Naive thymus-derived CD4-positive, alpha-beta T cell (primary cell): ENCODE measurements around the gene LILRA5. TPM values are rescaled to one million over a fixed set of nuclear protein-coding genes. Genes with fewer than 3 reads are reported as not detected.
A peak's percentile ranks its signal among the peaks of the same experiment; 100 is the strongest.

Experiments
- ATAC-seq: fragments of 150-1000 bp; cut with Tn5 transposase; 2 replicates; pipeline ENCODE4 v1.10.0; 2021; ENCODE audit warnings: mild to moderate bottlenecking, moderate library complexity
- CTCF ChIA-PET: fragments of 350-600 bp; sonication (Branson Sonifier 250); formaldehyde crosslinking; loops from one replicate; lab custom pipeline; 2021; ENCODE audit warnings: antibody characterized with exemption; lab: Charles Lee
- POLR2A ChIA-PET: fragments of 350-600 bp; sonication (Branson Sonifier 250); formaldehyde crosslinking; loops from one replicate; lab custom pipeline; 2021; ENCODE audit warnings: antibody characterized with exemption, inconsistent platforms; lab: Charles Lee
- DNase-seq, 9 donors: peaks; one replicate each; pipeline versions ENCODE4 v3.0.0 to v3.0.0-alpha.2; 2020 to 2022; ENCODE audit warnings: mixed read lengths in 1 of 9
- H3K27ac ChIP-seq: one replicate; pipeline ENCODE4 v1.7.0; 2013; ENCODE audit warnings: mild to moderate bottlenecking, low read depth, low read length, moderate library complexity
- H3K27me3 ChIP-seq, 2 donors: one replicate each; pipeline ENCODE4 v1.7.0; 2013; ENCODE audit warnings: low read length in 2 of 2, mild to moderate bottlenecking in 2 of 2, moderate library complexity in 2 of 2; ENCODE audit not compliant: control insufficient read depth in 2 of 2, insufficient read depth in 2 of 2
- H3K36me3 ChIP-seq, 3 experiments: 1 replicate in 2 of 3; 2 replicates in 1 of 3; pipeline ENCODE4 v1.7.0; 2013; ENCODE audit warnings: low read length in 3 of 3, mild to moderate bottlenecking in 3 of 3, moderate library complexity in 1 of 3; ENCODE audit not compliant: insufficient read depth in 3 of 3, control insufficient read depth in 2 of 3
- H3K4me1 ChIP-seq, 2 donors: one replicate each; pipeline ENCODE4 v1.7.0; 2013; ENCODE audit warnings: low read length in 2 of 2, mild to moderate bottlenecking in 2 of 2, moderate library complexity in 1 of 2; ENCODE audit not compliant: control insufficient read depth in 2 of 2, insufficient read depth in 2 of 2
- H3K4me3 ChIP-seq: 2 replicates; pipeline ENCODE4 v1.7.0; 2013; ENCODE audit warnings: mild to moderate bottlenecking, low read length
- H3K9me3 ChIP-seq, 3 experiments: 1 replicate in 2 of 3; 2 replicates in 1 of 3; pipeline ENCODE4 v1.7.0; 2013; ENCODE audit warnings: low read length in 3 of 3; ENCODE audit not compliant: control insufficient read depth in 2 of 3
- H3K27ac Mint-ChIP-seq, 9 donors: one replicate each; pipeline ENCODE4 v1.8.0; 2020 to 2022; ENCODE audit warnings: mixed read lengths in 9 of 9, mild to moderate bottlenecking in 8 of 9, moderate library complexity in 5 of 9, inconsistent platforms in 2 of 9
- H3K27me3 Mint-ChIP-seq, 5 donors: one replicate each; pipeline ENCODE4 v1.8.0; 2021 to 2022; ENCODE audit warnings: mixed read lengths in 5 of 5, mild to moderate bottlenecking in 1 of 5
- H3K36me3 Mint-ChIP-seq, 5 donors: one replicate each; pipeline ENCODE4 v1.8.0; 2020 to 2022; ENCODE audit warnings: mixed read lengths in 5 of 5, mild to moderate bottlenecking in 3 of 5, inconsistent platforms in 1 of 5
- H3K4me1 Mint-ChIP-seq, 7 donors: one replicate each; pipeline ENCODE4 v1.8.0; 2020 to 2022; ENCODE audit warnings: mixed read lengths in 7 of 7, mild to moderate bottlenecking in 3 of 7, inconsistent platforms in 1 of 7
- H3K4me3 Mint-ChIP-seq, 10 donors: one replicate each; pipeline ENCODE4 v1.8.0; 2020 to 2022; ENCODE audit warnings: mild to moderate bottlenecking in 10 of 10, mixed read lengths in 10 of 10, moderate library complexity in 6 of 10, inconsistent platforms in 2 of 10
- H3K9me3 Mint-ChIP-seq, 11 donors: one replicate each; pipeline ENCODE4 v1.8.0; 2020 to 2022; ENCODE audit warnings: mixed read lengths in 11 of 11, mild to moderate bottlenecking in 4 of 11, inconsistent platforms in 1 of 11, moderate library complexity in 1 of 11
- intact Hi-C, 2 donors: fragments of 100-400 bp; cut with micrococcal nuclease; formaldehyde crosslinking; loops; one replicate each; pipeline ENCODE4 v1.15.1; 2023
- polyA plus RNA-seq, 2 donors: library from polyadenylated mRNA; unstranded; fragments of 300-500 nt; fragmentation: Illumina TruSeq; gene quantifications; one replicate each; pipeline ENCODE4 v1.2.3, GENCODE V29; 2021
- total RNA-seq, 6 experiments: library from RNA in 5 of 6; stranded (reverse) in 5 of 6; gene quantifications; 1 replicate in 5 of 6; 2 replicates in 1 of 6; pipeline ENCODE4 v1.2.3 and lab custom pipeline; 2021 to 2026

LILRA5 gene
- total and polyA plus RNA-seq, 7 experiments from 2014 or later: 0.32 to 82.1 (median 0.54) TPM; not detected in 2

DNA sequence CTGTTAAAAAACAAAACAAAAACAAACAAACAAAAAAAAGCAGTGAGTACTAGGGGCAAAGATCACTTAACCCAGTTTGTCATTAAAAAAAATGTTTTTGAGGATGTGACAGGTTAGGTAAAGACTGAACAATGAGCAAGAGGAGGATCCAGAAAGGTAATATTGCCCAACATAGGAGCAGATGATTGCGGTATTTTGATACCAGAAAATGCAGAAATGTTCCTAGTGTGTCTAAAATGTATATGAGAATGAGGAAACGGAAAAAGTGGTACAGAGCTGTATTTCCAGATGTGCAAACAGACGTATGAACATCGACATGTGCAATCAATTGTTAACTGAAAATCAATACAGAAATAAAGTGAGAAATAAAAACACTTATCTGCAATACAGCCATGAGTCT lies 30.9 kb upstream of the LILRA5 start:
- Mint-ChIP-seq H3K4me1 (peaks cover 0 to 18% (median 0%) of the 10 kb centered on the region in 7 donors), H3K36me3 (no peaks in the 10 kb centered on the region), H3K4me3 (no peak overlapping the region), H3K9me3 (no peaks in the 10 kb centered on the region), H3K27me3 (peaks cover 0 to 36% (median 9%) of the 10 kb centered on the region in 5 donors), H3K27ac (peak overlapping the region in 2 of 9 donors; percentile 26 to 30)
- H3K27me3 ChIP-seq: peaks cover 0 to 3% of the 10 kb centered on the region in 2 donors
- H3K4me3 ChIP-seq: no peak overlapping the region
- no peak for DNase-seq
- H3K9me3 ChIP-seq: no peaks in the 10 kb centered on the region
- H3K27ac ChIP-seq: no peak overlapping the region
- intact Hi-C loops: no loop called here
- ChIA-PET POLR2A (no interaction called here), CTCF (interaction anchor here (0.6 to 1.0 kb wide), 2 partner anchors 11 to 1192 kb away, joined by 3 to 9 read pairs; no protein-coding TSS in a partner anchor)
- H3K4me1 ChIP-seq: no peaks in the 10 kb centered on the region
- H3K36me3 ChIP-seq: no peaks in the 10 kb centered on the region
- no peak for ATAC-seq

- no peak for DNase-seq
Measured at GRCh38 chr19:54341295-54341694, 28.3 kb upstream of the LILRA5 start.

GRCh38 chr19:54339646-54340358 lies 26.8 kb upstream of the LILRA5 start:
- H3K36me3 Mint-ChIP-seq: no peaks in the 10 kb centered on the region
- Histone ChIP-seq H3K4me1 (no peaks in the 10 kb centered on the region), H3K27me3 (peaks cover 0 to 3% of the 10 kb centered on the region in 2 donors), H3K4me3 (no peak overlapping the region), H3K9me3 (no peaks in the 10 kb centered on the region), H3K27ac (no peak overlapping the region), H3K36me3 (no peaks in the 10 kb centered on the region)
- CTCF ChIA-PET: interaction anchor here (0.6 to 1.7 kb wide), 3 partner anchors 15 to 51 kb away, joined by 3 to 5 read pairs (median 3); no protein-coding TSS in a partner anchor
- DNase-seq (no peak), ATAC-seq (peak; percentile 61)
- H3K9me3 Mint-ChIP-seq: no peaks in the 10 kb centered on the region
- intact Hi-C loops: no loop called here
- H3K4me3 Mint-ChIP-seq: no peak overlapping the region
- peaks cover 0 to 19% (median 0%) of the 10 kb centered on the region in 7 donors for H3K4me1 Mint-ChIP-seq
- peak overlapping the region in 1 of 9 donors; percentile 42 for H3K27ac Mint-ChIP-seq
- peaks cover 0 to 14% (median 5%) of the 10 kb centered on the region in 5 donors for H3K27me3 Mint-ChIP-seq
- POLR2A ChIA-PET: interaction anchor here (0.6 kb wide), 1 partner anchor 67 kb away, joined by 3 read pairs; no protein-coding TSS in a partner anchor

More at GRCh38 chr19:54341295-54341694, 28.3 kb upstream of the LILRA5 start:
- no peaks in the 10 kb centered on the region for H3K9me3 Mint-ChIP-seq
- H3K27ac ChIP-seq: no peak overlapping the region
- ATAC-seq: no peak
- H3K9me3 ChIP-seq: no peaks in the 10 kb centered on the region
- H3K27ac Mint-ChIP-seq: no peak overlapping the region
- no peak overlapping the region for H3K4me3 ChIP-seq
- no peak overlapping the region for H3K4me3 Mint-ChIP-seq
- H3K36me3 ChIP-seq: no peaks in the 10 kb centered on the region
- H3K4me1 Mint-ChIP-seq: peaks cover 0 to 15% (median 0%) of the 10 kb centered on the region in 7 donors
- POLR2A ChIA-PET: no interaction called here
- H3K36me3 Mint-ChIP-seq: no peaks in the 10 kb centered on the region
- no peaks in the 10 kb centered on the region for H3K4me1 ChIP-seq
- CTCF ChIA-PET: interaction anchor here (1.1 kb wide), 1 partner anchor 15 kb away, joined by 6 read pairs; no protein-coding TSS in a partner anchor
- H3K27me3 ChIP-seq: peaks cover 0 to 3% of the 10 kb centered on the region in 2 donors
- H3K27me3 Mint-ChIP-seq: peaks cover 0 to 19% (median 5%) of the 10 kb centered on the region in 5 donors
- intact Hi-C loops: no loop called here

DNA sequence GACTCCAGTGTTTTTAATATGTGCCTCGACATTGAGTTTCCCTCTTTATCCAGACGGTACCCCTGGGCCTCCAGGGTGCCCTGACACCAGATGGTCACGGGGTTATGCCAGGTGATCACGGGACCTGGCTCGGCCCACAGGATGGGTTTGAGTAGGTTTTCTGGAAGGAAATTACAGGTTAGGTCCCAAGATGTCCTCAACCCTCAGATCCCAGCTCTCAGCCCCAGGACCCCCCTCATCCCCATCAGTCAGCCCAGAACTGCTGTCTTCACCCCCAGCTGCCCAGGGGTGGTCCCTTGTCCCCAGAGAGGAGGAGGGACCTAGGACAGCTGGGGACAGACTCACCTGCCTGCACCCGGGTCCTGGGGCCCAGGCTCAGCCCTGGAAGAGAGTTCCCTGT lies 25.6 kb upstream of the LILRA5 start:
- no peaks in the 10 kb centered on the region for H3K36me3 ChIP-seq
- Mint-ChIP-seq H3K36me3 (no peaks in the 10 kb centered on the region), H3K27me3 (peaks cover 0 to 14% (median 0%) of the 10 kb centered on the region in 5 donors), H3K4me1 (peaks cover 0 to 17% (median 0%) of the 10 kb centered on the region in 7 donors), H3K9me3 (no peaks in the 10 kb centered on the region), H3K4me3 (no peak overlapping the region), H3K27ac (peak overlapping the region in 1 of 9 donors; percentile 36)
- POLR2A ChIA-PET: no interaction called here
- DNase-seq: no peak
- no peak for ATAC-seq
- intact Hi-C loops: no loop called here
- H3K4me1 ChIP-seq: no peaks in the 10 kb centered on the region
- H3K4me3 ChIP-seq: no peak overlapping the region
- no peaks in the 10 kb centered on the region for H3K9me3 ChIP-seq
- no peaks in the 10 kb centered on the region for H3K27me3 ChIP-seq
- CTCF ChIA-PET: interaction anchor here (1.7 kb wide), 1 partner anchor 14 kb away, joined by 5 read pairs; no protein-coding TSS in a partner anchor
- no peak overlapping the region for H3K27ac ChIP-seq

- Mint-ChIP-seq H3K27ac (no peak overlapping the region), H3K9me3 (no peaks in the 10 kb centered on the region), H3K27me3 (peaks cover 0 to 15% (median 0%) of the 10 kb centered on the region in 5 donors), H3K4me3 (no peak overlapping the region), H3K36me3 (no peaks in the 10 kb centered on the region), H3K4me1 (peaks cover 0 to 17% (median 0%) of the 10 kb centered on the region in 7 donors)
- DNase-seq (no peak), ATAC-seq (no peak)
- H3K4me3 ChIP-seq: no peak overlapping the region
- no peaks in the 10 kb centered on the region for H3K27me3 ChIP-seq
- ChIA-PET POLR2A (interaction anchor here (0.7 kb wide), 1 partner anchor 41 kb away, joined by 3 read pairs; no protein-coding TSS in a partner anchor), CTCF (no interaction called here)
- intact Hi-C loops: no loop called here
- H3K9me3 ChIP-seq: no peaks in the 10 kb centered on the region
- no peaks in the 10 kb centered on the region for H3K36me3 ChIP-seq
- no peak overlapping the region for H3K27ac ChIP-seq
- H3K4me1 ChIP-seq: no peaks in the 10 kb centered on the region
Measured at GRCh38 chr19:54337858-54338230, 24.9 kb upstream of the LILRA5 start.

- H3K4me3 ChIP-seq: no peak overlapping the region
- H3K36me3 Mint-ChIP-seq: no peaks in the 10 kb centered on the region
- peaks cover 0 to 17% (median 0%) of the 10 kb centered on the region in 7 donors for H3K4me1 Mint-ChIP-seq
- H3K27me3 Mint-ChIP-seq: peaks cover 0 to 15% (median 0%) of the 10 kb centered on the region in 5 donors
- POLR2A ChIA-PET: interaction anchor here (0.7 kb wide), 1 partner anchor 40 kb away, joined by 3 read pairs; no protein-coding TSS in a partner anchor
- H3K27me3 ChIP-seq: no peaks in the 10 kb centered on the region
- H3K27ac ChIP-seq: no peak overlapping the region
- DNase-seq (no peak), ATAC-seq (no peak)
- no peaks in the 10 kb centered on the region for H3K9me3 Mint-ChIP-seq
- H3K36me3 ChIP-seq: no peaks in the 10 kb centered on the region
- no peak overlapping the region for H3K27ac Mint-ChIP-seq
- CTCF ChIA-PET: no interaction called here
- H3K9me3 ChIP-seq: no peaks in the 10 kb centered on the region
- H3K4me3 Mint-ChIP-seq: no peak overlapping the region
- no peaks in the 10 kb centered on the region for H3K4me1 ChIP-seq
- intact Hi-C loops: no loop called here
Measured at GRCh38 chr19:54336893-54337857, 24.2 kb upstream of the LILRA5 start.
